ENCODE measurements around the gene RITA1.
"Not testable (repeated sequence)": the region's sequence is repeated elsewhere in the genome, so short reads cannot be mapped to it uniquely, and the experiment has no call there.

RITA1 gene, protein sequence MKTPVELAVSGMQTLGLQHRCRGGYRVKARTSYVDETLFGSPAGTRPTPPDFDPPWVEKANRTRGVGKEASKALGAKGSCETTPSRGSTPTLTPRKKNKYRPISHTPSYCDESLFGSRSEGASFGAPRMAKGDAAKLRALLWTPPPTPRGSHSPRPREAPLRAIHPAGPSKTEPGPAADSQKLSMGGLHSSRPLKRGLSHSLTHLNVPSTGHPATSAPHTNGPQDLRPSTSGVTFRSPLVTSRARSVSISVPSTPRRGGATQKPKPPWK

DNA sequence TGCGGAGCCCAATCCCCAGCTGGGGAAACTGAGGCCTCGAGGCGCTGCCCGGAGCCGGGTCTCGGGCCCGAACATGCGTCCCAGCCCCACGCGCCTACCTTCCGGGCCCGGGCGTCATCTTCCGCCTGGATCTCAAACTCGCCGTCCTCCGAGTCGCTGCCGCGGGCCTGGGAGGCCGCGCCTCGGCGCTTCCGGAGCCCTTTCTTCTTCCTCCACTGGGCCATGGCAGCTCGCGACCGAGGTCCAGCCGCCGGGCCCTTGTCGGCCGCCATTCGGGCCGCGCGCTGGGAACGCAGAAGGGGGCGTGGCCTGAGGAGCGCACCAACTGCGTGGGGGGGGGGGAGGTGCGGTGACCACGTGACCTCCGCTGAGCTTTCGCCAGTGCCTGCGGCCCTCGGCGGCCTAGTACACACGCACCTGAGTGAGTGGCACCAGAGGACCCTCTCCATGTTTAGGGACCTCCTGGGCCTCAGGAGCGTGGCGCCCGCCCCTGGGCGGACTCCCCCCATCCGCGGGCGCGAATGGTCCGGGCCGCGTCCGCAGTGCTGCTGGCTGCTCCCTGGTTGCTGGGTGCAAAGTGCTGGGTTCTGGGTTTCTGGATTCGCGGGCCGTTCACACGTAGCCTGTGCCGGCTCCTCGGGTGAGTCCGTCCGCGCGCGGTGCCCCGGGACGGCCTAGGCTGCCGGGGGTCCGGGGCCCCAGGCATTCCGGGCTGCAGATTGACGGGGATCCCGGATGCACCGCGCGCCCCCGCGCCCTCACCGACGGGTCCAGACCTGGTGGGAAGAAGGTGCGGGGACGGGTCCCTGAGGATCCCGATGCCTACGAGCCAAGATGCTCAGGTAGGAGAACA lies at the start of gene RITA1, which contains the start of gene DDX54:
RITA1 (plus strand) TSS at position 542 of the 853 bp plus-strand sequence. CDS start 1,026 bp downstream, outside the sequence.
DDX54 (minus strand) TSS at position 299 of the 853 bp plus-strand sequence; CDS start at position 272, 27 bp downstream.
- peak; percentile 66 for DNase-seq

GRCh38 chr12:113136128-113136989 lies 49.2 kb upstream of the RITA1 start:
- peak; percentile 48 for DNase-seq

DNA sequence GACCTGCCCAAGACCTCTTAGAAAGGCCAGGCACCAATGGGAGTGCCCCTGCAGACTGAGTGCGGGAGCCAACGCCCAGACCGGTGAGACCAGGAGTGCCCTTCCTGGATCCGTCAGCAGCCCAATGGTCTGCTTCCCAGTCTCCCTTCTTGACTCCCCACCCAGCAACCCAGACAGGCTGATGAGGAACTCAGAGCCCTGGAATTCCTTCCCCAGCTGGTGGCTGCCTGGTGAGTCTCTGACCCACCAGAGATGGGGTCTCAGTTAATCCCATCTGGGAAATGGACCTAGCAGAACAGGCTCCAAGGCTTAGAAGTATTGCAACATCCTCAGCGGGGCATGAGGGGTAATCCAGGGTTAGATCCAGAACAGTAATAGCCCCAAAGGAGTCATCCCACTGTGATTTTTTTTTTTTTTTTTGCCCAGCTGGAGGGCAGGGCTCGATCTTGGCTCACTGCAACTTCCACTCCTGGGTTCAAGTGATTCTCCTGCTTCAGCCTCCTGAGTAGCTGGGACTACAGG lies 48.5 kb upstream of the RITA1 start:
- DNase-seq = no peak

GRCh38 chr12:113137861-113138783 lies 47.4 kb upstream of the RITA1 start:
- no peak for DNase-seq

GRCh38 chr12:113138826-113139225 lies 46.7 kb upstream of the RITA1 start:
- DNase-seq = no peak

GRCh38 chr12:113140706-113141105 lies 44.8 kb upstream of the RITA1 start:
- no peak for DNase-seq

DNA sequence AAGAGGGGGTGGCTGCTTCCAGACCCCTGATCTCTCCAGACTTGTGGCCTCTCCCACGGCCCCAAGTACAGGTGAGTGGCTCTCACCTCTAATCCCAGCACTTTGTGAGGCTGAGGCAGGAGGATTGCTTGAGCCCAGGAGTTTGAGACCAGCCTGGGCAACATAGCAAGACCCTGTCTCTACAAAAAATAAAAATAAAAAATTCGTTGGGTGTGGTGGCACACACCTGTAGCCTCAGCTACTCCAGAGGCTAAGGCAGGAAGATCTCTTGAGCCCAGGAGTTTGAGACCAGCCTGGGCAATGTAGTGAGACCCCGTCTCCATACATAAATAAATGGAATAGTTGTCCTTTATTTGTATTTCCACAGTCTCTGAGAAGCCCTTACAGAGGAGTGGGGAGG lies 43.8 kb upstream of the RITA1 start:
- not testable (repeated sequence) for DNase-seq

GRCh38 chr12:113142173-113142885 lies 43.2 kb upstream of the RITA1 start:
- DNase-seq = peak; percentile 56

DNA sequence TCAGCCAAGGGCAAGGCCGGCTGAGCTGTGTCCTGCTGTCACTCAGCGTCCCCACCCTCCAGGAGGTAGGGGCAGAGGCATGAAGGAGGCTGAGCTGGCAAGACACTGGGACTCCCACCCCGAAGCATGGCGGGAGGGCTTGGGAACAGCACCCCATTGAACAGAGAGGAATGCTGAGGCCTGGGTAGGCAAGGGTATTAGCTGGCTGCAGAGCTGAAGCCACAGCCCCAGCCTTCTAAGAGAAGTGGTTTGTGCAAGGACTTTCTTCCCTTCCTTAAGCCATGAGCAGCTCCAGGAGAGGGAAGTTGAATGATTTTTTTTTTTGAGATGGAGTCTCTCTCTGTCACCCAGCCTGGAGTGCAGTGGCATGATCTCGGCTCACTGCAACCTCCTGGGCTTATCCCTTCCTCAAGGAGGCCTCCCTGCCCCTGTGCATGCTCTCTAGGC lies 42.6 kb upstream of the RITA1 start:
- DNase-seq = no peak

GRCh38 chr12:113143959-113144358 lies 41.6 kb upstream of the RITA1 start:
- no peak for DNase-seq

DNA sequence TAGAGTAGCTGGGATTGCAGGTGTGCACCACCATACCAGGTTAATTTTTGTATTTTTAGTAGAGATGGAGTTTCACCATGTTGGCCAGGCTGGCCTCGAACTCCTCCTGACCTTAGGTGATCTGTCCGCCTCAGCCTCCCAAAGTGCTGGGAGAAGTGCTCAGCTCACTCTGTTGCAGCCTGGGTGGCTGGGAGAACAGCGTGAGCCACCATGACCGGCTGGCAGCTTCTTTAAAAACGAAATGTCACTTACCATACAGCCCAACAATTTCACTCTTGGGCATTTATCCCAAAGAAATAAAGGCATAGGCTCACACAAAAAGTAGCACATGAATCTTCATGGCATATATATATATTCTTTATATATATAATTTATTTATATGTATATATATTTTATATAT lies 40.7 kb upstream of the RITA1 start:
- no peak for DNase-seq

- DNase-seq = no peak
These were observed 39.6 kb upstream of the RITA1 start for GRCh38 chr12:113145720-113146551.

- no peak for DNase-seq
These were observed 38.5 kb upstream of the RITA1 start for GRCh38 chr12:113146999-113147398.

DNA sequence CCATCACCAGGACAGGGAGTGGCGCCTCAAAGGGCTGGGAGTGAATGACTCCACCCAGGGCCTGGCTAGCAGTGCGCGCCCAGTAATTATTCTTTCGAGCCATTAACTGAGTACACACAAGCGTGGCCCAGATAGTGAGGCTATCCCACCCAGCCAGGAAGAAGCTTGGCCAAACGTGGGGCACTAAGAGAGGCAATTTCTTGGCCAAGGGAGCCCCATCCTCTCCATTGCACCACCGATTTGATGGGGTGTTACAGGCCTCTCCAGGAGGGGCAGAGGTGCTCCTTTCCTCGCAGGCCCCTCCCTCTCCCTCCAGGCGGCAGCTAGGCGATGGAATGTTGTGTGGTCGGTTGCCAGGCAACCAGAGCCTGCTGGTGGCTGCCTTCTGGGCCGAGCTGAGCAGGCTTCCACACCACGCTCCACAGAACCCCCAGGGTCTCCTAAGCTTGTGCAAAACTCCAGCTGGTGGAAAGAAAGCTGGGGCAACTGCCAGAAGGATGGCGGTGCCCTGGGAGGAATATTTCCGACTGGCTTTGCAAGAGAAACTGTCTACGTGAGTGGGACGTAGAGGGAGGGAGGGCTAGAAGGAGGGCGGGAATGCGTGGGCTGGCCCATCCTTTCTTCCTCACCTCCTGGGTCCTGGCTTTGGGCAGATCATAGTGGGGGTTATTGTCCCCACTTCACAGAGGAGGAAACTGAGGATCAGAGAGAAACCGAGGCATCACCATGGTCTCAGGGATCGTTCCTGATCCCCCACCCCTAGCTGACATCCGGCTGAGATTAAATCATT lies 36.0 kb upstream of the RITA1 start, which contains the start of gene CFAP73:
CFAP73 (plus strand) TSS at position 364 of the 790 bp plus-strand sequence; CDS start at position 498, 134 bp downstream.
- DNase-seq = peak; percentile 63

- no peak for DNase-seq
These were observed 33.9 kb upstream of the RITA1 start for GRCh38 chr12:113151655-113152054.

DNA sequence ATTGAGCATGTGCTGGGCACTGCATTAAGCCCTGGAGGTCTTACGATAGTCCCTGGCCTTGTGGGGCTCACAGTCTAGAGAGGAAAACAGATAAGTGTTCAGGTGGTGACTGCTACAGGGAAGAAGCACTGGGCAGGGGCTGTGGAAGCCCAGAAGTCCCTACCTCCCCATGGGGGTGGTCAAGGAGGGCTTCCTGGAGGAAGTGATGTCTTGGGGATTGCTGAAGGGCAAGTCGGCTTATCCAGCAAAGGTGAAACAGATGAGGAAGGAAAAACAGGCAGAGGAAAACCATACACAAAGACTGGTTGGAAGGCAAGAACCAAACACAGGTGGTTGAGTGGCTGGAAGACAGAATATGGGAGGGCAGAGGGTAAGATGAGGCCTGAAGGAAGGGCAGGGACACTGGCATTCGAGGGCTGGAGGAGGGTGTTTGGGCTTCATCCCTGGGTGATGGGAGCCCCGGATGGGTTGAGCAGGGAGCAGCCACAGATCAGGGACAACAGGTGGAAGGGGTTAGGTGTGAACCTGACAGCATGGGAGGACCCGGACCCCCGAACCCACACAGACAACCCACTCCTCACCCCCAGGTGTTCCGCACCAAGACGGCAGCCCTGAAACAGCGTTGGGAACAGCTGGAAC lies 33.2 kb upstream of the RITA1 start:
- no peak for DNase-seq

- DNase-seq = peak; percentile 69
These were observed 32.4 kb upstream of the RITA1 start for GRCh38 chr12:113152835-113153814.

Data from NCI-H2029 (cell line).